ENCODE data around the gene MARK2. TPM values are rescaled to one million over a fixed set of nuclear protein-coding genes. Genes with fewer than 3 reads are reported as not detected.

MARK2 gene
- total RNA-seq, 1 experiment from 2014 or later: 39.8 TPM

GRCh38 chr11:63802637-63803414, 36.1 kb upstream of the MARK2 start (continued):
- TF ChIP-seq, protein P1, sequence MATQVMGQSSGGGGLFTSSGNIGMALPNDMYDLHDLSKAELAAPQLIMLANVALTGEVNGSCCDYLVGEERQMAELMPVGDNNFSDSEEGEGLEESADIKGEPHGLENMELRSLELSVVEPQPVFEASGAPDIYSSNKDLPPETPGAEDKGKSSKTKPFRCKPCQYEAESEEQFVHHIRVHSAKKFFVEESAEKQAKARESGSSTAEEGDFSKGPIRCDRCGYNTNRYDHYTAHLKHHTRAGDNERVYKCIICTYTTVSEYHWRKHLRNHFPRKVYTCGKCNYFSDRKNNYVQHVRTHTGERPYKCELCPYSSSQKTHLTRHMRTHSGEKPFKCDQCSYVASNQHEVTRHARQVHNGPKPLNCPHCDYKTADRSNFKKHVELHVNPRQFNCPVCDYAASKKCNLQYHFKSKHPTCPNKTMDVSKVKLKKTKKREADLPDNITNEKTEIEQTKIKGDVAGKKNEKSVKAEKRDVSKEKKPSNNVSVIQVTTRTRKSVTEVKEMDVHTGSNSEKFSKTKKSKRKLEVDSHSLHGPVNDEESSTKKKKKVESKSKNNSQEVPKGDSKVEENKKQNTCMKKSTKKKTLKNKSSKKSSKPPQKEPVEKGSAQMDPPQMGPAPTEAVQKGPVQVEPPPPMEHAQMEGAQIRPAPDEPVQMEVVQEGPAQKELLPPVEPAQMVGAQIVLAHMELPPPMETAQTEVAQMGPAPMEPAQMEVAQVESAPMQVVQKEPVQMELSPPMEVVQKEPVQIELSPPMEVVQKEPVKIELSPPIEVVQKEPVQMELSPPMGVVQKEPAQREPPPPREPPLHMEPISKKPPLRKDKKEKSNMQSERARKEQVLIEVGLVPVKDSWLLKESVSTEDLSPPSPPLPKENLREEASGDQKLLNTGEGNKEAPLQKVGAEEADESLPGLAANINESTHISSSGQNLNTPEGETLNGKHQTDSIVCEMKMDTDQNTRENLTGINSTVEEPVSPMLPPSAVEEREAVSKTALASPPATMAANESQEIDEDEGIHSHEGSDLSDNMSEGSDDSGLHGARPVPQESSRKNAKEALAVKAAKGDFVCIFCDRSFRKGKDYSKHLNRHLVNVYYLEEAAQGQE (IDR thresholded peaks at IDR 0.05; ENCODE audit: low read depth): no peak

GRCh38 chr11:63804259-63804658, 34.7 kb upstream of the MARK2 start:
- no peaks in the 10 kb centered on the region for H3K79me2 ChIP-seq (ENCODE audit: insufficient read depth, low read length)
- ChIA-PET CTCF (interaction anchor here (2.3 kb wide), 1 partner anchor 36 kb away, joined by 6 read pairs; the partner anchor contains the start of gene ZFTA), POLR2A (no interaction called here), RAD21 (ENCODE audit: low non-redundant PET in 1 of 2, low total read pairs in 2 of 2, uncharacterized antibody in 2 of 2, unreplicated experiment in 2 of 2) (no interaction called here)
- no TSS peak for BruUV-seq (replicated peaks)
- ATAC-seq (peak; percentile 36; the same call in 1 of the 2 replicates), DNase-seq (ENCODE audit: low read depth, low spot score) (peak; percentile 37)
- H3K27ac ChIP-seq (ENCODE audit: low read depth, low read length): no peak overlapping the region
- 0 out of 2 replicates have a peak overlapping the region, but pooled peaks have one; percentile 28 for H3K9ac ChIP-seq (ENCODE audit: low read length)
- H3K36me3 ChIP-seq (ENCODE audit: control insufficient read depth in 1 of 2, insufficient read depth in 2 of 2, low read length in 2 of 2): no peaks in the 10 kb centered on the region
- intact Hi-C loops (cut with micrococcal nuclease): no loop called here
- no peaks in the 10 kb centered on the region for H3K9me3 ChIP-seq (ENCODE audit: control insufficient read depth in 1 of 2, insufficient read depth in 1 of 2, low read depth in 1 of 2, low read length in 2 of 2)
- H4K20me1 ChIP-seq (ENCODE audit: insufficient read depth): no peaks in the 10 kb centered on the region
- no peaks in the 10 kb centered on the region for H3K9me2 ChIP-seq (ENCODE audit: insufficient read depth)
- no peak overlapping the region for H3K4me3 ChIP-seq (replicated peaks in 1 of 2; ENCODE audit: low read depth in 1 of 2, low read length in 2 of 2)
- peak overlapping the region; percentile 11 for H2AFZ ChIP-seq (ENCODE audit: low read depth, low read length, poor library complexity, severe bottlenecking)
- no peaks in the 10 kb centered on the region for H3K27me3 ChIP-seq (ENCODE audit: insufficient read depth, low read length)
- peak overlapping the region; percentile 62 for H3K4me2 ChIP-seq (ENCODE audit: low read length)
- H3K4me1 ChIP-seq (ENCODE audit: control insufficient read depth in 1 of 2, insufficient read depth in 2 of 2, low read length in 2 of 2): peaks cover 12 to 33% of the 10 kb centered on the region in 2 experiments; a peak in 3 of 4 replicates
- TF ChIP-seq POLR2AphosphoS5 (IDR thresholded peaks at IDR 0.05; ENCODE audit: low read depth, low read length): no peak
- no peak for TF ChIP-seq RAD21 (IDR thresholded peaks at IDR 0.05; ENCODE audit: low read depth)
- no peak for TF ChIP-seq ATF3 (IDR thresholded peaks at IDR 0.05)
- no peak for TF ChIP-seq FOSL1 (IDR thresholded peaks at IDR 0.05; ENCODE audit: low read depth)
- peak; percentile 67; the same call in 1 of the 2 replicates for TF ChIP-seq SIN3A (IDR thresholded peaks at IDR 0.05; ENCODE audit: low read depth)
- no peak for TF ChIP-seq ZBTB33 (IDR thresholded peaks at IDR 0.05; ENCODE audit: extremely low read depth, insufficient replicate concordance, low read length)
- no peak for TF ChIP-seq YY1 (IDR thresholded peaks at IDR 0.05; ENCODE audit: extremely low read depth, insufficient replicate concordance, low read depth, low read length)
- no peak for TF ChIP-seq ZNF274 (IDR thresholded peaks at IDR 0.05; ENCODE audit: low read depth, low read length)
- no peak for TF ChIP-seq CEBPB (IDR thresholded peaks at IDR 0.05; ENCODE audit: low read depth)
- TF ChIP-seq EZH2 (IDR thresholded peaks at IDR 0.05): no peak
- TF ChIP-seq, protein P1 (IDR thresholded peaks at IDR 0.05; ENCODE audit: low read depth): no peak
- no peak for TF ChIP-seq POLR2A (IDR thresholded peaks at IDR 0.05; ENCODE audit: borderline replicate concordance, extremely low read depth, insufficient read depth, insufficient read length)
- TF ChIP-seq JUND (IDR thresholded peaks at IDR 0.05): peak; percentile 56
- TF ChIP-seq MAX (IDR thresholded peaks at IDR 0.05): peak; percentile 94
